NCI-H146 treated with DMSO at 0.1 percent for 48 hours (cell line): Measurements from ENCODE around the gene ABCG5.

Source experiments
- DNase-seq: peaks from one replicate; lab custom pipeline; 2025; ENCODE audit not compliant: unreplicated experiment; lab: John Stamatoyannopoulos, UW

Gene ABCG5

DNA sequence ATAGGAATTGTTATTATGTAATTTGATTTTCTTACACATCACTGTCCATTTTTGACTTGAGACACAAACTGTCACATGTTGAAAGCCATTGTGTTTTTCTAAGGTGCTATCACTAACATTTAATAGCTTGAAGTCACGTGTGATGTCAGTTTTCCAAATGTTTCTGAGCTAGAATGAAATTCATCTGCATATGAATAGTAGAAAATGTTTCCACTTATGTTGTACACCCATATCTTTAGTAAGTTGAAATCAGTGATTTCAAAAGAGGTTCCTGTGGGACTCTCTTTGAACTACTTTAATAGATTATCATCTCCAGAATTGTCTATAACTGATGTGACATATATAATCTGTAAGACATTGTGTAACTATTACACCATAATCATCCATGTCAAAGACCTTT, 27.8 kb downstream of the ABCG5 start:
- DNase-seq = no peak

DNA sequence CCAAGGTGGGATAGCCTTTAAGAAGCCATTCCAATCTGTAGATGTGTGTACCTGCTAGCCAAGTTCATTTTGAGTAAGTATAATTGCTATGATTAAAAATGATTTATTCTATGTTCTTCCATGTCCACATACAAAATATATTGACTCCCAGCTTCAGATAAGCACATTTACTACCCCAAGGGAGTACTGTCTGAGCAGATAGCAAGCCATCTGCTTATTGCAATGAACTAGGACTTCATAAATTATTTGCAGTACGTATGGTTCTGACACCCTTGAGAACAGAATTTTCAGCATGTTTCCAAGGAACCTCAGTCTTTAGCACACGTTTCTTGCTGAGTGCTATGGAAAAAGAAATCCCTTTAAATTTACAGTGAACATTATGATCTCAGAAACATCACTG, 28.2 kb downstream of the ABCG5 start:
- no peak for DNase-seq

GRCh38 chr2:43806719-43807031, 32.0 kb downstream of the ABCG5 start:
- no peak for DNase-seq

GRCh38 chr2:43803113-43803512, 35.5 kb downstream of the ABCG5 start:
- no peak for DNase-seq

- DNase-seq = no peak
These were observed 36.5 kb downstream of the ABCG5 start for GRCh38 chr2:43802135-43802534.

GRCh38 chr2:43800894-43801293, 37.7 kb downstream of the ABCG5 start:
- DNase-seq = no peak

- DNase-seq = no peak
These were observed 40.3 kb downstream of the ABCG5 start for GRCh38 chr2:43798300-43798699.

DNA sequence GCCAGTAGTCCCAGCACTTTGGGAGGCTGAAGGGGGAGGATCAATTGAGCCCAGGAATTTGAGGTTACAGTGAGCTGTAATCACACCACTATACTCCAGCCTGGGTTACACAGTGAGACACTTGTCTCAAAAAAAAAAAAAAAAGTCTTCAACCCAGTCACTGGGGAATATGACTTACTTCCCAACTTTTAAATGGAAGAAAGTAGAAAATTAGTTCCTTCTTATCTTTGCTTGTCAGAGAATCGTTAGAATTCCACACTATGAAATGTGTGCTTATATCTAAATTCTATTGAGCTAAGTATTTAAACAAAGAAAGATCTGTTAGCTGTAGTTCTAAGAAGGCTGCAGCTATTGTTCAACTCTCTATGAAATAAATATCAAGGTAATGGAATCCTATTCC, 42.4 kb downstream of the ABCG5 start:
- no peak for DNase-seq

DNA sequence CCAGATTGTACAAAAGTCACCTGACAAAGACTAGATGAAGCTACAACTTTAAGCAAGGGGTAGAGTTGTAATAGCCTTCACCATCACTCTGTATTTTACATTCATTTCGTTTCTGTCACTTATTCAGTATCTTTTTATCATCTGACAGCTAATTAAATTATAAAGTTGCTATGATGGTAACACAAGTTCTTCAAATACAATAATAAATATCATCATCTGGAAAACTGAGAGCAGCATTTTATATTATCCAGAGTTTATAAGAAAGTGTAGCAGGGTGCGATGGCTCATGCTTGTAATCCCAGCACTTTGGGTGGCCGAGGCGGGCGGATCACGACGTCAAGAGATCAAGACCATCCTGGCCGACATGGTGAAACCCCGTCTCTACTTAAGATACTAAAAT, 43.7 kb downstream of the ABCG5 start:
- no peak for DNase-seq

GRCh38 chr2:43792653-43793052, 46.0 kb downstream of the ABCG5 start:
- no peak for DNase-seq

DNA sequence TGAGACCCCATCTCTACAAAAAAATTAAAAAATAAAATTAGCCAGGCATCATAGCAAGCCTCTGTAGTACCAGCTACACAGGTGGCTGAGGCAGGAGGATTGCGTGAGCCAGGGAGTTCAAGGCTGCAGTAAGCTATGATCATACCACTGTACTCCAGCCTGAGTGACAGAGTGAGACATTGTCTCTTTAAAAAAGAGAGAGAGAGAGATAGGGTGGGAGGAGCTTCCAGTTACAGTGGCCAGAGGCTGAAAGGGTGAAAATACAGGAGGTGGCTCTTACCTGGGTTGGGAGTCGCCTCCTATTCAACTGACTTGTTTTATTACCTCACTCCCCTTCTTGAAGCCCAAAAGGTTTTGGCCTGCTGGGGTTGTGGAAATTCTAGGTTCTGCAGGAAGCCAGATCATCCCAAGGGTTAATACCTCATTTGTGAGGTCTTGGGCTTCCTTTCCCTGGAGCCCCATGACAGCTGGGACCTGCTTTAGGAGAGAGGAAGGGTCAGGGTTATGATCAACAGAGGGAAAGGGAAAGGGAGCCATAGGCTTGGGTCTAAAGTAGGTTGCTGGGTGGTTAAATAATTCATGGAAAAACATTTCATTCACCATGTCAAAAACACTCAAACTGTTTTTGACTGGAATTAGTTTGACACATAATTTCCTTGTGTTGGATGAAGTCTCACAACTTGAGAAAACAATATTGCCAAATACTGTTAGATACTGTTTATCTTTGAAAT, 47.4 kb downstream of the ABCG5 start:
- no peak for DNase-seq

- DNase-seq = no peak
These were observed 48.5 kb downstream of the ABCG5 start for GRCh38 chr2:43790147-43790546.

- no peak for DNase-seq
These were observed 50.0 kb downstream of the ABCG5 start for GRCh38 chr2:43788646-43789045.

- DNase-seq = no peak
These were observed 50.7 kb downstream of the ABCG5 start for GRCh38 chr2:43787895-43788294.

DNA sequence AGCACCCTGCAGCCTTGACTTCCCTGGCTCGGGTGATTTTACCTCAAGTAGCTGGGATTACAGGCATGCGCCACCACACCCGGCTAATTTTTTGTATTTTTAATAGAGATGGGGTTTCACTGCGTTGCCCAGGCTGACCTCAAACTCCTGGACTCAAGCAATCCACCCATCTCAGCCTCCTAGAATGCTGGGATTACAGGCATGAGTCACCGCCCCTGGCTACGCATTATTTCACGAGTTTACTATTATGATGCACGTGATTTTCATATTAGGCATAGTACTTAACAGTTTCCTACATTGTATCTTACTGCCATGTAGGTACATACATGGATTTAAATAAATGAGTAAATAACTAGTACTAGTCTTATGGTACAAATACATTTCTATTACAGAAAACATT, 60.4 kb downstream of the ABCG5 start:
- no peak for DNase-seq

- no peak for DNase-seq
These were observed 61.2 kb downstream of the ABCG5 start for GRCh38 chr2:43777306-43777926.

- no peak for DNase-seq
These were observed 62.3 kb downstream of the ABCG5 start for GRCh38 chr2:43776324-43776723.

GRCh38 chr2:43774617-43775016, 64.0 kb downstream of the ABCG5 start:
- DNase-seq = peak; percentile 54

GRCh38 chr2:43773876-43774613, 64.6 kb downstream of the ABCG5 start, which contains the start of gene DYNC2LI1:
Gene DYNC2LI1, plus strand, starts transcription at chr2:43774039. Its CDS starts 100 bp downstream, at chr2:43774139.
- DNase-seq = peak; percentile 95

- peak; percentile 49 for DNase-seq
These were observed 72.6 kb downstream of the ABCG5 start for GRCh38 chr2:43766006-43766405.

GRCh38 chr2:43764086-43764705, 74.4 kb downstream of the ABCG5 start:
- no peak for DNase-seq

DNA sequence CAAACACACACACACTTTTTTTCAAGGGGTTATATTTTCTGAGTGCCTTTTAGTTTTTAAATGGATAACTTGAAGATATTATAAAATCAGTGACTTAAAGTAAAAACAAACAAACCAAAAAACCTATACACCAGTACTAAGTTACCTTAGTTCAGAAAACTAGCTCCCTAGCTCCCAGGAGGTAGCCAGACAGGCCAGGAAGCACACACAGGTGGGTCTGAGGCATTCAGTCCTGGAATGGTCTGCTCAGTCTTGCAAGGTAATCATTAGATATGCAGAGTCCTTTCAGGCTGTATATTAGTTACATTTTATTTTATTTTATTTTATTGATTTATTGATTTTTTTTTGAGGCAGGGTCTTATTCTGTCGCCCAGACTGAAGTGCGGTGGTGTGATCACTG, 75.5 kb downstream of the ABCG5 start:
- DNase-seq = no peak
